Stimulated activated CD4-positive, alpha-beta T cell treated with anti-CD3 and anti-CD28 coated beads, Interleukin-12 subunit alpha, Interleukin-12 subunit beta, amount 100 ng/mL, for 24 hours (primary cell): ENCODE results near the gene PDC.
A peak's percentile ranks its signal among the peaks of the same experiment; 100 is the strongest.

Experiments used
- DNase-seq, 2 experiments: peaks; one replicate each; pipeline ENCODE4 v3.0.0-alpha.2; 2020; ENCODE audit warnings: low read depth in 2 of 2

Gene PDC

GRCh38 chr1:186461014-186461413 lies at the start of gene PDC:
TSS of gene PDC (minus strand) at chr1:186461114. CDS start at chr1:186449459, 11,655 bp downstream.
- DNase-seq = no peak

GRCh38 chr1:186503190-186503589 lies 42.3 kb upstream of the PDC start:
- DNase-seq = no peak

GRCh38 chr1:186502087-186502486 lies 41.2 kb upstream of the PDC start:
- no peak for DNase-seq

GRCh38 chr1:186500804-186501203 lies 39.9 kb upstream of the PDC start:
- no peak for DNase-seq

- no peak for DNase-seq
Measured at GRCh38 chr1:186499571-186499970, 38.7 kb upstream of the PDC start.

- no peak for DNase-seq
Measured at GRCh38 chr1:186498695-186499389, 37.9 kb upstream of the PDC start.

- DNase-seq = no peak
Measured at GRCh38 chr1:186498071-186498470, 37.2 kb upstream of the PDC start.

- no peak for DNase-seq
Measured at GRCh38 chr1:186497651-186498050, 36.7 kb upstream of the PDC start.

- DNase-seq = no peak
Measured at GRCh38 chr1:186496171-186496851, 35.4 kb upstream of the PDC start.

GRCh38 chr1:186494832-186495271 lies 33.9 kb upstream of the PDC start:
- DNase-seq = no peak

- DNase-seq = no peak
Measured at GRCh38 chr1:186492531-186493291, 31.8 kb upstream of the PDC start.

- no peak for DNase-seq
Measured at GRCh38 chr1:186491336-186491735, 30.4 kb upstream of the PDC start.

GRCh38 chr1:186487163-186487562 lies 26.2 kb upstream of the PDC start:
- no peak for DNase-seq

GRCh38 chr1:186486061-186486460 lies 25.1 kb upstream of the PDC start:
- DNase-seq = no peak

GRCh38 chr1:186483561-186483960 lies 22.6 kb upstream of the PDC start:
- DNase-seq = no peak

GRCh38 chr1:186482661-186483255 lies 21.8 kb upstream of the PDC start:
- peak; percentile 3 to 41 for DNase-seq

GRCh38 chr1:186481303-186481888 lies 20.5 kb upstream of the PDC start:
- DNase-seq = no peak

GRCh38 chr1:186479162-186479561 lies 18.2 kb upstream of the PDC start:
- DNase-seq = no peak

GRCh38 chr1:186476264-186477040 lies 15.5 kb upstream of the PDC start:
- DNase-seq = no peak

- no peak for DNase-seq
Measured at GRCh38 chr1:186474208-186474607, 13.3 kb upstream of the PDC start.

GRCh38 chr1:186473047-186473446 lies 12.1 kb upstream of the PDC start:
- DNase-seq = no peak
